Measurements from ENCODE around the gene TBC1D22A. TPM values are rescaled to one million over a fixed set of nuclear protein-coding genes. Genes with fewer than 3 reads are reported as not detected.
A peak's percentile ranks its signal among the peaks of the same experiment; 100 is the strongest.

Gene TBC1D22A
- total RNA-seq, 1 donor from 2014 or later, result 15.8 TPM

DNA sequence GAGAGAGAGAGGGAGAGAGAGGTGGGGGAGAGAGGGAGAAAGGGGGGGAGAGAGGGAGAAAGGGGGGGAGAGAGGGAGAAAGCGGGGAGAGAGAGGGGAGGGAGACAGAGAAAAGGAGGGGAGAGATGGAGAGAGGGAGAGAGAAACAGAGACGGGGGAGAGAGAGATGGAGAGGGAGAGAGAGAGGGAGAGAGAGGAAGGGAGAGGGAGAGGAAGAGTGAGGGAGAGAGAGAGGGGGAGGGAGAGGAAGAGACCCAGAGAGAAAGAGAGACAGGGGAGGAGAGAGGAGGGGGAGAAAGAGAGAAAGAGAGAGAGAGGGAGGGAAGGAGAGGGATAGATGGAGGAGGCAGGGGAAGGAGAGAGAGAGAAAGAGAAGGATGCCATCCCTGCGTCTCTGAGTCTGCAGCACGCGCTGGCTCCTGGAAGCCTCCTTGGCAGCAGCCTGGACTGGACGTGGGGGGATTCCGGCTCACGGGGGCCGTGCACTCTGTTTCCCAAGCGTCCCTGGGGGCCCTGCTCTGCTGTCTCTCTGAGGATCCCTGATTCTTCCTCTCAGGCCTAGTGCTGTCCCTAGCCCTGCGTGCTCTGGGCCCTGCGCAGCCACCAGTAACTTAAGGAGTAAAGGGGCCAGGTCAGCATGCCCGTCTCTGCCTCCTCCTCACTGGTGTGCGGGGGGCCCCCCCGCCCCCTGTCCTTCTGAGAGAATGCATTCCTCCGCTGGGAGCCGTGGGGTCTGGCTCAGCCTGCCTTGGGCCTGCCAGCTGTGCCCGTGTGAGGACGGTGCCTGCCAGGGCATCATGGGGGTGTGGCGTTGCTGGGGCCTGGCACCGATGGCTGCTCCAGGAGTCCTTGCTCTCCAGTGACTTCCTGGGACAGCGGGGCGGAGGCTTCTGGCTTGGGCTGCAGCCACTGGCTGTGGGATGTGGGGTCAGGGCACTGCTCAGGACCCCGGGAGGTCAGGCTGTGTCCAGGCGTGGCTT, 429.5 kb downstream of the TBC1D22A start:
- DNase-seq (no peak), ATAC-seq (no peak)
- intact Hi-C loops (cut with micrococcal nuclease), result no loop called here

DNA sequence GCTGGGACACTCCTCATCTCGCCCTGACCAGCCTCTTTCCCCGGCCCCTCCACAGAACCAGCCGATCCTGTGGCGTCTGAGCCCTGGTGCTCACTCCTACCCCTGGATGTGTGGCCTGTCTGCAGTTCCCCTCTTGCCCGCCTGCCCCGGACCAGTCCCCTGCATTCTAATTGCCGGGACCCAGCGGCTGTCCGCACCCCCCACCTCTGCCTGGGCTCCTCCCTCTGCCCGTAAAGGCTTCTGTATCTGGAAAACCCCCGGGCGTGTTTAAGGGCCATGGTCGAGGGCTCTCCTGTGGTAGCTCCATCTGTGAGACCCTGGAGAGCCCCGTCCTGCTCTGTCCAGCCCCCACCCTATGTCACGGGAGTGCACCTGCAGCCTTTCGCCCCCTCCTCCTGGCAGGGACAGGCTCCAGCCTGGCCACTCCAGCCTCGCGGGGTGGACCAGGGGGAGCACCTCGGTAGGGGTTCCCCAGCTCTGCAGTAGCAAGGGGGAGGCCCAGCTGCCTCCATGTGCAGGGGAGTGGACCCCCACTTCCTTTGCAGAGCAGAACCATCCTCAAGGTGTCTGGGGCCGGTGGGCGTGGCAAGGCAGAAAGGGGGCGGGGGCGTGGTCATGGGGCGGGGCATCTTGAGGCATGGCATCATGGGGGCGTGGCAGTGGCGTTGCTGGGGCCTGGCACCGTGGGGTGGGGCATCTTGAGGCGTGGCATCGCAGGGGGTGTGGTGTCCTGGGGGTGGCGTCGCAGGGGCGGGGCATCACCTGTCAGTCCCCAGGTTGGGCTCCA, 430.4 kb downstream of the TBC1D22A start:
- DNase-seq (no peak), ATAC-seq (no peak)
- intact Hi-C loops (cut with micrococcal nuclease), result no loop called here

DNA sequence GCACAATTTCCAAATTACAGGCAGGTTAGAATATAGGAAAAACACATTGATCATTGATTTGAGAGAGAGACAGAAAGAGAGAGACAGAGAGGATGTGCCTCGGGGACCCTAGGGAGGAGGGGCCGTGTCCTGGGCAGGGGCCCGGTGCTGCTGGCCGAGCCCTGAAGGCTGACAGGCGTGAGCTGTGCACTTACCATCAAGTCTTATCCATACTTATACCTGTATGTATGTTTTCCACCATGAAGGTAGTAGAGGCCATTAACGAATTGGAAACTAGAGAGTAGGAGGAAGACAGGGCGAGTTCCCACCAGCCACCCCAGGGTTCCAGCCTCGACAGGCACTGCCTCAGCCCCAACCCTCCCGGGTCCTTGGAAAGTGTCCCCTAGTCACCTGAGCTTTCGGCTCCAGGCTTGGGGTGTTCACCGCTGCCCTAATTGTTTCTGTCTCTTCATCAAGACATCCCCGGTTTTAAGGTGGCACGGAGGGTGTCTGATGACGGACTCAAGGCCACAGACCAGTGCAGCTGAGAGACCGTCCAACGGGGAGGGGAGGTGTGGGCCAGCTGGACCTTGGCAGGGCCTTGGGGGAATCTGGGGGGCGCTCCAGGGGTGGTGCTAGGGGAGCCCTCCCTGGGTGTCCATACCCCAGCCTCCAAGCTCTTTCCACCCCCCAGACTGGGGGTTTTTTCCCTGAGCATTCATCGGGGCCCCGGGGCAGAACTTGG, 431.3 kb downstream of the TBC1D22A start:
- DNase-seq, result no peak
- intact Hi-C loops (cut with micrococcal nuclease), result no loop called here
- no peak for ATAC-seq

DNA sequence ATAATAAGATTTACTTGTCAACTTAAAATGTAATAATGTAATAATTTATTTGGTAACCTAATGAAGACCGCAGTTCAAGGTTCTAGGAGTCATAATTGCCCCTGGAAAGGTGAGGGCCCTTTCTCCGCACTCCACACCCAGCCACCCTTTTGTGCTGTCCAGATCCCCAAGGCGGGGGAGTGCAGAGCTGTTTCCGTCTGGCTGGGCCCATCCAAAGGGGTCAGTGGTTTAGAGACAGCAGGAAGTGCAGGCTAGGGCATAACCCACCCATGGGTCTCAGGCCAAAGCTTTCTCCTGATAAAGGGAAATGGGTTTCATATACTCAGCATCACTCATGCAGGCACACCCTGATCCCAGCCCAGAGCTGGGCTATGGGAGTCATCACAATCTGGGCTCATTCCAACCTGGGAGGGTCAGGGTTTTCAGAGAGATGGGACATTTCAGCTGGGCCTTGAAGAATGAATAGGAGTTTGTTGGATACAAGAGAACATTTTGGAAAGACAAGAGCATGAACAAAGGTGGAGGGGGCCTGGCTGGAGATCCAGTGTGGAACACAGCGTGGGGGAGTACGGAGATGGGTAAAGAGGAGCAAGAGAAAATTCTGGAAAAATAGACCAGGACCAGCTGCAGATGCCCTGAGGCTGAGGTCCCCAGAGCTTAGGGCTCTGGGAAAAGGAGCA, 432.2 kb downstream of the TBC1D22A start:
- ATAC-seq, result no peak
- intact Hi-C loops (cut with micrococcal nuclease), result no loop called here
- DNase-seq, result no peak

DNA sequence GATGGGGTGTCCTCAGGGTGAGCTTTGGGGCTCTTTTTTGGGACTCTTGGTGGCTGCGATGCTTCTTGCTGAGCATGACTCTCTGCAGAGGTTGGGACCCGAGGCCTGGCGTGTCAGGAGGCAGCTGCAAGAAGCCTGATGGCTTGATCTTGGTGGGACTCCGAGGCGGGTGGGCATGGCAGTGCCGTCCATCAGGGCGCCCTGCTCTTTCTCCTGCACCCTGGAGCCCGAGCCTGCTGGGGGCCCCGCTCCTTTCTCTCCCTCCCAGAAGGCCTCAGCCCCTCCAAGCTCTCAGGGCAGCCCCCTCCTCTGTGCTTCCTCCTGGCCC, 432.7 kb downstream of the TBC1D22A start:
- intact Hi-C loops (cut with micrococcal nuclease), result no loop called here
- ATAC-seq (no peak), DNase-seq (no peak)

DNA sequence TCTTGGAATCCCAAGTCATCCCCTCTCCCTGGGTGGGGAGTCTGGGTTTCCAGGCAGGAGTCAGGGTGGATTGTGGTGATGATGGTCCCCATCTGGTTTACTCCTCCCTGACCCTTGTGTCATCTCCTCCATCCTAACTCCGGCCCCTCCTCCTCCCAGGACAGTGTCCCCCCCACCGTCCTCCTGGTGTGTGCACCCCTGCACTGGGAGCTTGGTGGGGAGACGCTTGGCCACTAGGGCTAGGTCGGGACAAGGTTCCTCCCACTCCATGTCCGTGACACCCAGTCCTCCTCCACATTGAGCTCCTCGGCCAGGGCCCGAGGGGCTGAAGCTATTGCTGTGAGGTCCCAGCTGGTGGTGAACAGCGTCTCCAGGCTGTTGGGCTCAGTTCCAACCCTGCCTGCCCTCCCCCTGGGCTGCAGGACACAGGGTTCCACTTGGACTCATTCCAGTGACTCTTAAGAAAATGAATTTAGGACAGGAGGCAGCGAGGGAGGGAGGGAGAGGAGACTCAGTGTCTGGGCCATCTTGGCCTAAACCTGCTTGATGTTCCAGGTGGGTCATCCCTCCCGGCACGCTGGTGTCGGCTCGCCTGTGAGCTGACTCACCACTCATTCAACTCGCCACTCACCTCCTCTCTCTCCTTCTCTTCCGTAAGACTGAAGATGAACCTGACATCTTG, 433.2 kb downstream of the TBC1D22A start:
- DNase-seq (no peak), ATAC-seq (no peak)
- intact Hi-C loops (cut with micrococcal nuclease), result no loop called here

DNA sequence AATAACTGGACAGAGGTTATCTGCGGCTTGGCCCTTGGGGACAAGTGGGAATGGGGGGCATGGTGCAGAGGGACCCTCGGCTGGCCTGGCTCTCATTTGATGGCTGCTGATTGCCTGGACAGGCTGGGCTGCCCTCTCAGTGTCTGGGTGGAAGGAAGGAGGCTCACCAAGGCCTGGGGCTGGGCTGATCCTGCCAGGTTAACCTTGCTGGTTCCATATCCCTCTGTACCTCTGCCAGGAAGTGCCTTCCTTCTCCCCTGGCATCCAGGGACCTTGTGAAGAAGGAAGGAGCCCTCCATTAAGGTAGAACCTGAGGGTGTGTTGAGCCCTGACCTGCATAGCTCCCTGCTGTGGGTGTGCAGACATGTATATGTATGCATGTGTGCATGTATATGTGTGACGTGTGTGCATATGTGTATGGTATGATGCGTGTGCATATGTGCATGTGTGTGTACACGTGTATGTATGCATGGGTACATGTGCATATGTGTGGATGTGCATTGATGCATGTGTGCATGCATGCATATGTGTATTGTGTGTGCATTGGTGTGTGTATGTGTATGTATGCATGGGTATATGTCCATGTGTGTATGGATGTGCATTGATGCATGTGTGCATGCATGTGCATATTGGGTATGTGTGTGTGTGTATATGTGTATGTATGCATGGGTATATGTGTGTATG, 433.9 kb downstream of the TBC1D22A start:
- intact Hi-C loops (cut with micrococcal nuclease), result no loop called here
- ATAC-seq, result no peak
- no peak for DNase-seq

DNA sequence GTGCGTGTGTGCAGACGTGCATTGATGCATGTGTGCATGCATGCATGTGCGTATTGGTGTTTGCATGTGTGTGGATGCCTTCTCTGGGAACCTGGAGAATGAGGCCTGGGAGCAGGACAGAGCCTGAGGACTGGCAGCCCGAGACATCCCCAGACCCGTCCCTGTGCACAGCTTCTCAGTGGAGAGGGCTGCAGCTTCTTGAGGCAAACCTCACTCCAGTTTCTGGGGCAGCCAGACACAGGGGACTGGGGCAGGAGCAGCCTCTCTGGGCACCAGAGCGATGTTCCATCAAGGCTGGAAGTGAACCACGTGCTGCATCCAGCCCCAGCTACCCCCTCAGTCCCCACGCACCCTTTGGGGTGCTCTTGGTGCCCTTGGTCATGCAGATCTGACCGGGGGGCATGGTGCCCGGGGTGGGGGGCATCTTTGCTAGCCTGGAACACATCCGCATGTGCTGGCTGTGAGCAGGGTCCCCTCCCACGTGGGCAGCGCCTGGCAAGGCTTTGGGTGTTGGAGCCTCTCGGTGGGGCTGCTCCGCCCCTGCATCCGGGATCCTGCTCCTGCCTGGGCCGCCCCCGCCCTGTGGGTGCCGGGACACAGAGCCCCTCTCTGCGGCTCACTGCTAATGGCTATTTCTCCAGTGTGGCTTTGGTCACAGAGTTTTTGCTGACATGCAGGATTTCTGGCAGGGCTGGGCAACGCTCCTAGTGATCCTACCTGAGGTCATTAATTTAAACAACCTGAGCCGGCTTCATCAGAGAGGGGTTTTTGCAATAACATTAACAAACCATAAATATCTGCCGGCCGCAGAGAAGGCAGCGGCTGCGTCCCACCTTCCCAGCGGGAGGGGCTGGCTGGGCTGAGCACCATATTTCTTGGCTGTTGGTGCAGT, 434.7 kb downstream of the TBC1D22A start:
- DNase-seq (no peak), ATAC-seq (no peak)
- intact Hi-C loops (cut with micrococcal nuclease), result no loop called here

DNA sequence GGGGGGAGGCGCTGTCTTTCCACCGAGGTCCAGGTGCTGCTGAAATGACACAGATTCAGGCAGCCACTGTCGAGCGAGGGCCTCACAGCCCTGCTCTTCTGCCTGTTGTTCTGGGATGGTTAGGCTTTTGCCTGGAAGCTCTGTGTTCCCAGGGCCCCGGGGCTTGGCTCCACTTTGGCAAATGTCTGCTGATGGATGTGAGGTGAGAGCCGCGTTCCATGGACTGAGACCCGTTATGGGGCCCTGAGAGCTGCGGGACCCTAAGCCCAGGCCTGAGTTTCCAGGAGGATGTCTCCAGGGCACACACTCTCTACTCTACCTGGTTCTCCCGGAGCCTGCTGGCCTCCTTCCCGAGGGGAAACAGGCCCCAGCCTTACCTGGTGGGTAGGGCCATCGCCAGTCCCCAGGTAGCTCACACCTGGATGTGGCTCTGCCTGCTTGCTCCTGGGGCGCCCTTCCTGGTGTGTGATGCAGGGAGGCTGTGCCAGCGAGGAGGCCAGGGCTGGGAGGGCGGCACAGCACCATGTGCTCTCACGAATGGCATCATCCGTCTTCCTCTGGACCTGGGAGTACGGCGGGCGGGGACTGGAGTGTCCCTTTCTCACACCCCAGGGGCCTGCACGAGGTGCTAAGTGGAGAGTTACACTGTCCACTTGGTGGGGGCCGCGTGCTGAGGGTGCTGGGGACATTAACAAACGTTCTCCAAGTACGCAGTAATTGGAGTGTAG, 435.5 kb downstream of the TBC1D22A start:
- no peak for DNase-seq
- no peak for ATAC-seq
- intact Hi-C loops (cut with micrococcal nuclease), result no loop called here

DNA sequence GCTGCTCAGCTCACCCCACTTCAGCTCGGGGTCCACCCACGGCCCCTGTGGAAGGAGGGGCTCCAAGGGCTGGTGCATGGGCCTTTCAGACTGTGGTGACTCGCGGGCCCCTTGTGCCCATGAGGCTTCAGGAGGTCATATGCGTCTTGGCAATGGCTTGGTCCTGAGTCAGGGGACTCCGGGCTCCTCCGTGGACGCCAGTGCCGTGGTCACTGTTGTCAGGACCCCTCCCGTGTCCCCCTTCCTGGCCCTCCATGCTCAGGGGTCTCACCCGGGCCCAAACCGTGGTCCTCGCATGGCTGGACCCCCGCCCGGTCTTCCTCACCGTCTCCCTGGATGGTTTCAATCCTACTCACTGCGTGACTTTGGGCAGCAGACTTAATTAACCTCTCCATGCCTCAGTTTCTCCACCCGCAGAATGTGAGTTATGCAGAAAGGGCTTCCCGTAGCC, 436.4 kb downstream of the TBC1D22A start:
- intact Hi-C loops (cut with micrococcal nuclease), result no loop called here
- ATAC-seq, result no peak
- DNase-seq, result no peak

DNA sequence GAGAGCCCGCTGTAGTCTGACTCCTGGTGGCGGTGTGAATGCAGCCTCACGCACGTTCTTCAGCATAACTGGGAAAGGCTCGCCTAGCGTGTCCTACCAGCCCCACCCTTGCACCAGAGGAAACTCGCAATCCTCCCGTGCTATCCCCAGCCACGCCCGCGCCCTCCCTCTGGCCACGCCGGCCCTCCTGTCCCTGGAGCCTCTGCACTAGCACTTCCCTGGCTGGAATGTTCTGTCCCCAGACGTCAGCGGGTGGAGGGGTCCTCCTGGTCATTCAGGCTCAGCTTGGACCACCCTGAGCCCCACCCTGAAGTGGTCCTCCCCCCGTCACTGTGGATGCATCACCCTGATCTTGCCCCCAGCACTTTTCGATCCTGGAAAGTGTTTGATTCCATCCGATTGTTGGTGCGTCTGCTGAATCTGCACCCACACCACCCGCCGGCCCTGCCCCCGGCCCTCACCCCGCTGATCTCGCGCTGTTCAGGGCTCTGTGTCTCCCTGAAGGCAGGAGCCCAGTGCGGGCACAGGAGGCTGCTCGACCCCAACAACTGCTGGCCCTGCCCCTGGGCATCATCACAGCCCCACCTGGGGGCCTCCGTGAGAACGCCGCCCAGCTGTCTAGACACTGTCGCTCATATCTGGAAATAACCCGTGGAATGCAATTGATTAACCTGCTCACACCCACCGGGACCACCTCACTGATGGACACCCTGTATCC, 437.0 kb downstream of the TBC1D22A start:
- DNase-seq (no peak), ATAC-seq (no peak)
- intact Hi-C loops (cut with micrococcal nuclease), result no loop called here

DNA sequence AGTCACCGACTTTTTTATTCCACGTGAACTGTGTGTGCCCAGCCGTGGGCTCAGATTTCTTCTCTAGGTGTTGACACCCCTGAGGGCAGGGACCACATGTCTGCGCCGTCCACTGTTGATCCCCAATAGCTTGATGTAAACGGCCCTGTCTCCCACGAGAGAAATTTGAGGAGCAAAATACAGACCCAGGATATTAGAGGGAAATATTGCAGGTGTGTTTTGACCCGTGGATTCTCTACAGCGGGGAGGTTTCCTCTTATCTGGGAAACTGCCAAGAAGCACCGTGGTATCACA, 437.5 kb downstream of the TBC1D22A start:
- ATAC-seq, result no peak
- intact Hi-C loops (cut with micrococcal nuclease), result no loop called here
- DNase-seq, result no peak

DNA sequence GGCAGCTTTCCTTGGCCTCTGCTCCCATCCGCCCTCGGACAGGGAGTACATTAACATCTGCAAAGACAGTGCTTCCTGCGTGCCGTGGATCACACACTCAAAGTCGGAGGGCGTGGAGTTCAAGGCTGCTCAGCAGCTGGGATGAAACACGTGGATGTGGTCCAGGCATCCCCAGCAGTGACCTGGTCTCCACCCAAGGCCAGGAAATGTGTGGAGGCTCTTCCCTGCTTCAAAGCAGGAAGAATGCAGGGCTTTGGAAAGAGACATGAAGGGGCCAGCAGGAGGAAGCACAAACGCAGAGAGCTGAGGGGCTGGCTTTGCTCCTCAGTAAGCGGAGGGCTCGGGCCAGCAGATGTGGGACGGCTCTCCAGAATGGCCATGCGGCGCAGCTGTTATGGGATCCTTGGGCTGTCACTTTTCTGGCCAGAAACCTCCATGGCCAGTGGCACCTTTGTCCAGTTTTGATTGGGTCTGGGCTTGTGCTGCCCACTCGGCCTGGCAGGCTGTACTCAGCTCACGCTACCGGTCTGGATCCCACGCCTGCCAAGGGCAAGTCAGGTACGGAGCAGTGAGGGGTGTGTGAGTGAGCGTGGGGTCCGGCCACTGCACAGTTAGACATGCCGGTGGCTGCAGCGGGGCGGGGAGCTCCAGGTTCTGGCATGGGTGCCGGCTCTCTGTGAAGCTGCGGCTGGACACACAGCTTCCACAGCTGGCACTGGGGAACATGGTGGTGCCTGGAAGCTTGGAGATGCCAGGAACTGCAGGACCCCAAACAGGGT, 438.0 kb downstream of the TBC1D22A start:
- DNase-seq, result no peak
- intact Hi-C loops (cut with micrococcal nuclease), result no loop called here
- ATAC-seq, result peak; percentile 18

DNA sequence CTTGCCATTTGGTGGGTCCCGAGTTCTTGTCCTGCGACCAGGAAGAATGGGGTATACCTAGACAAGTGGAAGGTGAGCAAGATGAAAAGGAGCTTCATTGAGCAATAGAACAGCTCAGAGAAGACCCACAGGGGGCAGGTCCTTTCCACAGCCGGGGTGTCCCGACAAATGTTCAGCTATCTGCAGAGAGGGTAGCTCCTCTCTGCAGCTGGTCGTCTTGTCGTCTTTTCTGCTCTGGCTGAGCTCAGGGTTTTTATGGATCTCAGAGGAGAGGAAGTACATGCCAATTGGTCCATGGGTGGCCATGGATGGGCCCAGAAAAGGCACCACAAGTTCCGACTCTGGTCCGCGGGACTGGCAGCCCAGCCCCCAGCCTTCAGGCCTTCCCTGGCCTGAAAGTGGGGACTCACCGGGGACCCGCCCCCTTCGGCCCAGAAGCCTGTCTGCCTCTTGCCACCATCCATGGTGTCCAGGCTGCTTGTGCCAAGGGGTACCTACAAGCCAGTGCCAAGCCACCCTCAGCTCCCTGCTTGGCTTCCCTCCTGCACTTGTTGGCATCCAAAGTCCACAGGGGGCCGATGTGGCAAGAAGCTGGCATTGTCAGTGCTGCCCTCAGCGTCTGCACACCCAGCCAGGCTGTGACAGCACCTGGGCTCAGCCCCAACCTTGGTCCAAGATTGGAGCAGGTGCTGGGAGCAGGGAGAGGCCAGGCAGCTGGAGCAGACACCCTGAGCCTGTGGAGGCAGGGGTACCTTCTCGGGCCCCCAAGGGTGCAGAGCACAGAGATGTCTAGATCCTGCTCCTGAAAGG, 438.9 kb downstream of the TBC1D22A start:
- DNase-seq (no peak), ATAC-seq (no peak)
- intact Hi-C loops (cut with micrococcal nuclease), result no loop called here
